WTC11 (cell line): Measurements from ENCODE around the gene PAOX.
"Not testable (repeated sequence)": the region's sequence is repeated elsewhere in the genome, so short reads cannot be mapped to it uniquely, and the experiment has no call there.

Experiments
- ESRRA ChIP-seq: sonication (generic); formaldehyde crosslinking; IDR thresholded peaks from 2 replicates; pipeline ENCODE4 v1.8.1; 2022; ENCODE audit warnings: mild to moderate bottlenecking, missing genetic modification reagents, borderline replicate concordance
- GABPB1 ChIP-seq: sonication (generic); formaldehyde crosslinking; IDR thresholded peaks from 2 replicates; pipeline ENCODE4 v1.8.1; 2023; ENCODE audit warnings: mild to moderate bottlenecking, missing genetic modification reagents
- HMGXB4 ChIP-seq: sonication (generic); formaldehyde crosslinking; IDR thresholded peaks from 2 replicates; pipeline ENCODE4 v1.8.1; 2023; ENCODE audit warnings: mild to moderate bottlenecking, moderate library complexity, missing genetic modification reagents
- IRF2 ChIP-seq: sonication (generic); formaldehyde crosslinking; IDR thresholded peaks from 2 replicates; pipeline ENCODE4 v1.8.0; 2022; ENCODE audit warnings: low read depth, missing genetic modification reagents, borderline replicate concordance
- NR1H2 ChIP-seq: sonication (generic); formaldehyde crosslinking; IDR thresholded peaks from 2 replicates; pipeline ENCODE4 v1.9.0; 2021; ENCODE audit warnings: mild to moderate bottlenecking, moderate library complexity, missing genetic modification reagents
- PREB ChIP-seq: sonication (generic); formaldehyde crosslinking; IDR thresholded peaks from 2 replicates; pipeline ENCODE4 v1.8.1; 2022; ENCODE audit warnings: mild to moderate bottlenecking, missing genetic modification reagents, moderate library complexity, borderline replicate concordance
- SP1 ChIP-seq: sonication (generic); formaldehyde crosslinking; conservative IDR thresholded peaks from 2 replicates; pipeline ENCODE4 v1.8.1; 2022; ENCODE audit warnings: missing genetic modification reagents
- TEAD4 ChIP-seq: sonication (generic); formaldehyde crosslinking; IDR thresholded peaks from 2 replicates; pipeline ENCODE4 v1.8.0; 2022; ENCODE audit warnings: mild to moderate bottlenecking, missing genetic modification reagents
- TF ChIP-seq, protein P1 (sequence below): fragments of 200-600 bp; IDR thresholded peaks from 2 replicates; pipeline ENCODE4 v1.8.0; 2022; ENCODE audit warnings: antibody characterized with exemption

DNA sequence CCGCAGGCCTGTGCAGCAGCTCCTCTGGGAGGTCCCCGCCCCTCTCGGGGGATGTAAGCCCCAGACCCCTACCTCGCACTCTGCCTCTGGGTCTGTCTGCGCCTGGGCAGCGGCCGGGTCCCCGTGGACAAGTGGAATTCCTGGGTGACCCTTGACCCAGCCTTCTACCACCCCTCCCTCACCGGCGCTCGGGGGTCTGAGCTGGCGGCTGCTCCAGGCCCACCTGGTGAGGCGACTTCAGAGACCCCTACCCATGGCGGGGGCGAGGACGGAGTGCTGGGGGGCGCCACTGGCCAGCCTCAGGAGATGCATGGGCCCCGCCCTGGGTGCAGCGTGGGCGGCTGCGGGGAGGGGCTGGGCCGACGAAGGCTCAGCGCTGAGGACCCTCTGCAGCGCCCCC lies 53.7 kb downstream of the PAOX start:
- not testable (repeated sequence) for TF ChIP-seq PREB (CRISPR knock-in tag); SP1 (CRISPR knock-in tag); TEAD4; ESRRA; GABPB1 (CRISPR knock-in tag); NR1H2; HMGXB4; IRF2 (CRISPR knock-in tag)
- TF ChIP-seq, protein P1, sequence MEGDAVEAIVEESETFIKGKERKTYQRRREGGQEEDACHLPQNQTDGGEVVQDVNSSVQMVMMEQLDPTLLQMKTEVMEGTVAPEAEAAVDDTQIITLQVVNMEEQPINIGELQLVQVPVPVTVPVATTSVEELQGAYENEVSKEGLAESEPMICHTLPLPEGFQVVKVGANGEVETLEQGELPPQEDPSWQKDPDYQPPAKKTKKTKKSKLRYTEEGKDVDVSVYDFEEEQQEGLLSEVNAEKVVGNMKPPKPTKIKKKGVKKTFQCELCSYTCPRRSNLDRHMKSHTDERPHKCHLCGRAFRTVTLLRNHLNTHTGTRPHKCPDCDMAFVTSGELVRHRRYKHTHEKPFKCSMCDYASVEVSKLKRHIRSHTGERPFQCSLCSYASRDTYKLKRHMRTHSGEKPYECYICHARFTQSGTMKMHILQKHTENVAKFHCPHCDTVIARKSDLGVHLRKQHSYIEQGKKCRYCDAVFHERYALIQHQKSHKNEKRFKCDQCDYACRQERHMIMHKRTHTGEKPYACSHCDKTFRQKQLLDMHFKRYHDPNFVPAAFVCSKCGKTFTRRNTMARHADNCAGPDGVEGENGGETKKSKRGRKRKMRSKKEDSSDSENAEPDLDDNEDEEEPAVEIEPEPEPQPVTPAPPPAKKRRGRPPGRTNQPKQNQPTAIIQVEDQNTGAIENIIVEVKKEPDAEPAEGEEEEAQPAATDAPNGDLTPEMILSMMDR = not testable (repeated sequence)
